Measurements from ENCODE around the gene TFRC. TPM values are rescaled to one million over a fixed set of nuclear protein-coding genes. Genes with fewer than 3 reads are reported as not detected.

TFRC gene
- total RNA-seq, 1 donor from 2014 or later, result 140 TPM

DNA sequence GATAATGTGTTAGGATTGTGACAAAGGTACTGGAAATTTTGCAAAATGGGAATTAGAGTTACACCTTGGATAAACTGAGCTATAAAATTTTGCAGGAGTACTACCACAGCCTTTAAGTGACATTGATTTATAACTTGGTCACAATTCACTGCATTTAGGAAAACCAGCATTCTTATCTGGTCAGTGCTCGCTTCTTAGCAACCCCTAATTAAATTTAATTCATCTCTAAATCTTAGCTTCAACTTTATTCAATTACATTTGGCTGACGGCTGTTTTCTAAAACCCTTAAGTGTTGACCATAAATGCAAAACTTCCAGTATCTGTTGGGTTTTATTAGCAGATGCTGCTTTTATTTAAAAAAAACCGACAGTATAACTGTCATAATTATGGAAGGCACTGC is 31.3 kb downstream of the TFRC start:
- no peaks in the 10 kb centered on the region for H3K27me3 Mint-ChIP-seq
- no peak overlapping the region for H3K4me3 Mint-ChIP-seq
- peaks cover 7% of the 10 kb centered on the region for H3K4me1 Mint-ChIP-seq (ENCODE audit: unreplicated experiment)
- H3K9me3 Mint-ChIP-seq, result no peaks in the 10 kb centered on the region
- no peak for DNase-seq (ENCODE audit: extremely low spot score, unreplicated experiment)
- H3K27ac Mint-ChIP-seq, result no peak overlapping the region
- peaks cover 35% of the 10 kb centered on the region for H3K36me3 Mint-ChIP-seq
- TF ChIP-seq, protein P1, sequence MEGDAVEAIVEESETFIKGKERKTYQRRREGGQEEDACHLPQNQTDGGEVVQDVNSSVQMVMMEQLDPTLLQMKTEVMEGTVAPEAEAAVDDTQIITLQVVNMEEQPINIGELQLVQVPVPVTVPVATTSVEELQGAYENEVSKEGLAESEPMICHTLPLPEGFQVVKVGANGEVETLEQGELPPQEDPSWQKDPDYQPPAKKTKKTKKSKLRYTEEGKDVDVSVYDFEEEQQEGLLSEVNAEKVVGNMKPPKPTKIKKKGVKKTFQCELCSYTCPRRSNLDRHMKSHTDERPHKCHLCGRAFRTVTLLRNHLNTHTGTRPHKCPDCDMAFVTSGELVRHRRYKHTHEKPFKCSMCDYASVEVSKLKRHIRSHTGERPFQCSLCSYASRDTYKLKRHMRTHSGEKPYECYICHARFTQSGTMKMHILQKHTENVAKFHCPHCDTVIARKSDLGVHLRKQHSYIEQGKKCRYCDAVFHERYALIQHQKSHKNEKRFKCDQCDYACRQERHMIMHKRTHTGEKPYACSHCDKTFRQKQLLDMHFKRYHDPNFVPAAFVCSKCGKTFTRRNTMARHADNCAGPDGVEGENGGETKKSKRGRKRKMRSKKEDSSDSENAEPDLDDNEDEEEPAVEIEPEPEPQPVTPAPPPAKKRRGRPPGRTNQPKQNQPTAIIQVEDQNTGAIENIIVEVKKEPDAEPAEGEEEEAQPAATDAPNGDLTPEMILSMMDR (conservative IDR thresholded peaks at IDR 0.05), result no peak

DNA sequence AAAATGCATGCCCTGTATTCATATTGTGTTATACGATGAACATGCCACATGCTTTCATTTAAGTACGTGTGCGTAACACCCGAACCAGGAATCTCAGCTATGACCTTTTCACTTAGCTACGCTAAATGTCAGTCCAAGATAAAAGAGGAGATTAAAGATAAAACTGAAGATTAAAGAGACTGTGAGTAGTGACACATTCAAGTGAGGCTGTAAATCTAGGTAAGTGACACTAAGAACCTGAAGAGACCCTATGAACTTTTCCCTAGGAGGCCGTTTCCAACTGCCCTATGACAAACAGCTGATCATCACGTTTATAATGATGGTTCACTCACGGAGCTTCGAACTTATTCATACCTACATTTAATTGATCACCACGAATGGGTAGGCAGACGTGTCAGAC is 32.2 kb downstream of the TFRC start:
- no peaks in the 10 kb centered on the region for H3K9me3 Mint-ChIP-seq
- H3K27me3 Mint-ChIP-seq, result no peaks in the 10 kb centered on the region
- DNase-seq (ENCODE audit: extremely low spot score, unreplicated experiment), result no peak
- TF ChIP-seq, protein P1 (conservative IDR thresholded peaks at IDR 0.05), result no peak
- H3K4me1 Mint-ChIP-seq (ENCODE audit: unreplicated experiment), result peaks cover 7% of the 10 kb centered on the region
- H3K27ac Mint-ChIP-seq, result peak overlapping the region; percentile 60
- H3K4me3 Mint-ChIP-seq, result no peak overlapping the region
- peaks cover 26% of the 10 kb centered on the region for H3K36me3 Mint-ChIP-seq

DNA sequence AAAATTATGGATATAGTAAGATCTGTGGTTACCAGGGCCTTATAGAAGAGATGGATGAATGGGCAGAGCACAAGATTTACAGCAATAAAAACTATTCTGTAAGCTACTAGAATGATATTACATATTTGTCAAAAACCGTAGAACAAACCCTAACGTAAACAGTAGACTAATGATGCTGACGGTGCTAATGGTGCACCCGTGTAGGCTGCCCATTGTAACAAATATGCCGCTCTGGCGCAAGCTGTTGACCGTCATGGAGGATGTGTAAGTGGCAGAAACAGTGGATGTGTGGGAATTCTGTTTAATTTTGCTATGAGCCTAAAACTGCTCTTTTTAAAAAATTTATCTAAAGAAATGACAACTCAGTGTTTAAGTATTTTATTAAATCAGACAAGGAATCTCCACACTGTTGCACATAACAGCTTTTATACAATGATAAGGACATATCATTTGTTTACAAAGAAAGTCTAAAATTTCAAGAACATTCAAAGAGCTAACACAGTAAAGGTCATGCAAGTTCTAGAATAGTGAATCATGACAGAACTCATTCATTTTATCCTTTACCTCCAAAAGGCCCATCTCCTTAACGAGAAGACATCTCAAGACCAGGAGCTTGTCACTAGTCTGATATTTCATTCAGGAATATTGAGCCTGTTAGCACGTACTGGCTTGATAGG is 32.8 kb downstream of the TFRC start:
- DNase-seq (ENCODE audit: extremely low spot score, unreplicated experiment), result no peak
- H3K4me1 Mint-ChIP-seq (ENCODE audit: unreplicated experiment), result peaks cover 7% of the 10 kb centered on the region
- H3K27ac Mint-ChIP-seq, result peak overlapping the region; percentile 60
- H3K36me3 Mint-ChIP-seq, result peaks cover 24% of the 10 kb centered on the region
- H3K9me3 Mint-ChIP-seq, result no peaks in the 10 kb centered on the region
- H3K27me3 Mint-ChIP-seq, result no peaks in the 10 kb centered on the region
- H3K4me3 Mint-ChIP-seq, result no peak overlapping the region
- TF ChIP-seq, protein P1 (conservative IDR thresholded peaks at IDR 0.05), result no peak

DNA sequence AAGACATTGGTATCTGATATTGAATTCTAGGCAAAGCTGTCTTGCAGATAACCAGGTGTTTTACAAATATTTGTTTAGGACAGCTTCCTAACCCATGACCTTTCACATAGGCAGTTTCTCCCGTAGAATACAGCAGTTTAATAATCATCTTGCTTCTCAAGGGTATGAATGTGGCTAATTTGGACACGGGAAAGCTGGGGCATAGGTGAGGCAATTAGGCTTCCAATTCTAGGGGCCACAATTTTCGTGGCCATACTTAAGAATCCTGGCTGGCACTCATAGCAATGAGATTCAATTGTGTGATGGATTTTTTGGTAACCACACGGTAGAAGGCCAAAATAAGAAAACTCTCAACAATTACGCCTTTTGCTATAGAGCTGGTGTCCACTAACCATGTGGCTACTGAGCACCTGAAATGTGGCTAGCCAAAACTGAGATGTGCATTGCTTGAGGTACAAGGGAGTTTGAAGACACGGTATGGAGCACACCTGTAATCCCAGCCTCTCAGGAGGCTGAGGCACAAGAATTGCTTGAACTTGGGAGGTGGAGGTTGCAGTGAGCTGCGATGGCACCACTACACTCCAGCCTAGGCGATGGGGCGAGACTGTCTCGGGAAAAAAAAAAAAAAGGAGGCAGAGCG is 34.4 kb downstream of the TFRC start:
- TF ChIP-seq, protein P1 (conservative IDR thresholded peaks at IDR 0.05), result no peak
- H3K4me3 Mint-ChIP-seq, result no peak overlapping the region
- no peak for DNase-seq (ENCODE audit: extremely low spot score, unreplicated experiment)
- no peaks in the 10 kb centered on the region for H3K9me3 Mint-ChIP-seq
- H3K36me3 Mint-ChIP-seq, result peaks cover 22% of the 10 kb centered on the region
- no peak overlapping the region for H3K27ac Mint-ChIP-seq
- peaks cover 7% of the 10 kb centered on the region for H3K4me1 Mint-ChIP-seq (ENCODE audit: unreplicated experiment)
- no peaks in the 10 kb centered on the region for H3K27me3 Mint-ChIP-seq

DNA sequence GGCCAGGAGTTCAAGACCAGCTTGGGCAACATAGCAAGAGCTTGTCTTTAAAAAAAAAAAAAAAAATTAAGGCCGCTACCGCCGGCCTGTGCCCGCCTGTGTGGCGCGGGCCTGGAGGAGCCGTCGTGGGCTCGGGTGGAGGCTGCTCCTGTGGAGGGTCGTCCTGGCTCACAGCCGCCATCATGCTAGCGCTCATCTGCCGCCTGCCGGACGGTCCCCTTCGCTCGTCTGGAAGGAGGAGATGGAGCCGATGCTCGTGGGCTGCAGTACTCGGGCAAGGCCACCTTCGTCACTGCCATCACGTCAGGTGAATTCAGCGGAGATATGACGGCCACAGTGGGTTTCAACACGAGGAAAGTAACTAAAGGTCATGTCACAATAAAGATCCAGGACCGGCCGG is 37.4 kb downstream of the TFRC start:
- Mint-ChIP-seq H3K27me3 (no peaks in the 10 kb centered on the region), H3K4me3 (no peak overlapping the region), H3K27ac (no peak overlapping the region), H3K36me3 (peaks cover 5% of the 10 kb centered on the region), H3K4me1 (ENCODE audit: unreplicated experiment) (peaks cover 2% of the 10 kb centered on the region), H3K9me3 (peaks cover 6% of the 10 kb centered on the region)
- TF ChIP-seq, protein P1 (conservative IDR thresholded peaks at IDR 0.05), result no peak
- no peak for DNase-seq (ENCODE audit: extremely low spot score, unreplicated experiment)
